ENCODE results near the gene KIF1C. TPM values are rescaled to one million over a fixed set of nuclear protein-coding genes. Genes with fewer than 3 reads are reported as not detected.
"Not testable (repeated sequence)": the region's sequence is repeated elsewhere in the genome, so short reads cannot be mapped to it uniquely, and the experiment has no call there.

KIF1C gene
- total RNA-seq, 4 donors from 2014 or later: 87.6 to 140 (median 100) TPM

DNA sequence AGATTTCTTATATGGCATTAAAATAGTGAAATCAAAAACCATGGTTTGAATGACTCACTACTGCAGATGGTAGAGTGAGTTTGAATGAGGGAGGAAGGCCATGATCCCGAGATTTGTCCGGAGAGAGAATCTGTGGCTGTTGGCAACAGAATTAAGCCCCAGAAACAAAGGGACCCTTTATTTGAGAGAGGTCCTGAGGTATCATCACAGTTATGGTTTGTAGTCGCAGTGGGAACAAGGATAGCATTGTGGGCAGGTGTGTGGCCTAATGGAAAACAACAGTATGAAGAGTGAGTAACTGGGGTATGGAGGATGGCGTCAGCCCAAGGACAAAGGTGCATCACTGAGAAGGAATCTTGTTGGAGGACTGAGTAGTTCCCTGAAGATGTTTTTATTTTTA, 72.0 kb downstream of the KIF1C start:
- 67 to 81% methylated on average over 4 of the region's 4 CpGs for WGBS, 2 donors
- intact Hi-C loops (cut with DNase I; ENCODE audit: low total_unique reads): no loop called here
- no peak overlapping the region for H3K4me3 ChIP-seq (ENCODE audit: low read depth, poor library complexity, severe bottlenecking)
- TF ChIP-seq, protein P1, sequence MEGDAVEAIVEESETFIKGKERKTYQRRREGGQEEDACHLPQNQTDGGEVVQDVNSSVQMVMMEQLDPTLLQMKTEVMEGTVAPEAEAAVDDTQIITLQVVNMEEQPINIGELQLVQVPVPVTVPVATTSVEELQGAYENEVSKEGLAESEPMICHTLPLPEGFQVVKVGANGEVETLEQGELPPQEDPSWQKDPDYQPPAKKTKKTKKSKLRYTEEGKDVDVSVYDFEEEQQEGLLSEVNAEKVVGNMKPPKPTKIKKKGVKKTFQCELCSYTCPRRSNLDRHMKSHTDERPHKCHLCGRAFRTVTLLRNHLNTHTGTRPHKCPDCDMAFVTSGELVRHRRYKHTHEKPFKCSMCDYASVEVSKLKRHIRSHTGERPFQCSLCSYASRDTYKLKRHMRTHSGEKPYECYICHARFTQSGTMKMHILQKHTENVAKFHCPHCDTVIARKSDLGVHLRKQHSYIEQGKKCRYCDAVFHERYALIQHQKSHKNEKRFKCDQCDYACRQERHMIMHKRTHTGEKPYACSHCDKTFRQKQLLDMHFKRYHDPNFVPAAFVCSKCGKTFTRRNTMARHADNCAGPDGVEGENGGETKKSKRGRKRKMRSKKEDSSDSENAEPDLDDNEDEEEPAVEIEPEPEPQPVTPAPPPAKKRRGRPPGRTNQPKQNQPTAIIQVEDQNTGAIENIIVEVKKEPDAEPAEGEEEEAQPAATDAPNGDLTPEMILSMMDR (IDR thresholded peaks at IDR 0.05): no peak
- TF ChIP-seq POLR2A (IDR thresholded peaks at IDR 0.05): no peak
- no peak for DNase-seq (ENCODE audit: low spot score in 2 of 2)

DNA sequence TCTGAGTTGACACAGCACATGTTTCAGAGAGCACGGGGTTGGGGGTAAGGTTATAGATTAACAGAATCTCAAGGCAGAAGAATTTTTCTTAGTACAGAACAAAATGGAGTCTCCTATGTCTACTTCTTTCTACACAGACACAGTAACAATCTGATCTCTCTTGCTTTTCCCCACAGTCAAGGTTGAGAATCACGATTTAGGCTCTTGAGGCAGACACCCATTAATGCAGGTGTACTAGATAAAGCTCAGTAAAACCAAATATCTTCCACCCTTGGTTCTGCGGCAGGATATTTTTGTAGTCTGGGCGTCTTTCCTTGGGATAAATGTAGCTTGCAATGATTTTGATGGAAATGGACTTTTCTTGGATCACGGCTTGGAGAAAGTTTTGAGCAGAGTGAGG, 77.7 kb downstream of the KIF1C start:
- WGBS, 2 donors: 79 to 90% methylated on average over 4 to 5 of the region's 5 CpGs
- intact Hi-C loops (cut with DNase I; ENCODE audit: low total_unique reads); H3K4me3 ChIP-seq (ENCODE audit: low read depth, poor library complexity, severe bottlenecking); DNase-seq (ENCODE audit: low spot score in 2 of 2): not testable (repeated sequence)

DNA sequence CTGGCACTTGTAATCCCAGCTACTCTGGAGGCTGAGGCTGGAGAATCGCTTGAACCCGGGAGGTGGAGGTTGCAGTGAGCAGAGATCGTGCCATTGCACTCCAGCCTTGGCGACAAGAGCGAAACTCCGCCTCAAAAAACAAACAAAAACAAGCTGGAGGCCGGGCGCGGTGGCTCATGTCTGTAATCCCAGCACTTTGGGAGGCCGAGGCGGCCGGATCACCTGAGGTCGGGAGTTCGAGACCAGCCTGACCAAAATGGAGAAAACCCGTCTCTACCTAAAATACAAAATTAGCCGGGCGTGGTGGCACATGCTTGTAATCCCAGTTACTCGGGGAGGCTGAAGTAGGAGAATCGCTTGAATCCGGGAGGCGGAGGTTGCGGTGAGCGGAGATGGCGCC, 79.5 kb downstream of the KIF1C start:
- WGBS, 2 donors: 95 to 96% methylated on average over 24 of the region's 24 CpGs
- DNase-seq (ENCODE audit: low spot score in 2 of 2); H3K4me3 ChIP-seq (ENCODE audit: low read depth, poor library complexity, severe bottlenecking); intact Hi-C loops (cut with DNase I; ENCODE audit: low total_unique reads): not testable (repeated sequence)

DNA sequence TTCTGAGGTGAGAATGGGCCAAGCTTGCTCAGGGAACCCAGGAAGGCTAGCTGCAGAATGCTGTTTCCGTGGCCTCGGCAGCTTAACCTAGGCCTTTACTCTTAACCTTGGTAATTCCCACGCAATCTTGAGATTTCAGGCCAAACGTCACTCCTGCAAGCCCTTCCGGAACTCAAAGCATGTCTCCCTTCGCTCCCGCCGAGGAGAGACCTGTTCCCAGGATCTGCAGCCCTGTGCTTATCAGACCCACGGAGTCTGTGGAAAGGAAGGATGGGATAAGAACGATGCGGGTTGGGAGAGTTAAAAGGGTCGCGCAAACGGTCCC, 80.0 kb downstream of the KIF1C start:
- intact Hi-C loops (cut with DNase I; ENCODE audit: low total_unique reads): no loop called here
- peak overlapping the region; percentile 81 for H3K4me3 ChIP-seq (ENCODE audit: low read depth, poor library complexity, severe bottlenecking)
- TF ChIP-seq POLR2A (IDR thresholded peaks at IDR 0.05): no peak
- TF ChIP-seq, protein P1 (IDR thresholded peaks at IDR 0.05): no peak
- 11 to 13% methylated on average over 14 of the region's 14 CpGs for WGBS, 2 donors
- no peak for DNase-seq (ENCODE audit: low spot score in 2 of 2)

Small RNA genes within 50 kb of the gene (microRNA-seq; reads per million reads assigned to microRNA genes)
- gene MIR6864 (ENCODE audit: borderline number of aligned reads in 1 of 2, borderline replicate concordance in 2 of 2) (0 reads per million in 2 donors), gene MIR6865 (ENCODE audit: borderline number of aligned reads in 1 of 2, borderline replicate concordance in 2 of 2) (0 reads per million in 2 donors)

Other genes with a start within 250 kb of the KIF1C start
- gene TM4SF5, start 226.1 kb upstream of the KIF1C start, total RNA-seq: not detected
- 1 to 10 TPM in 3 of 4 donors, not detected in 1; 2.2 to 9.9 (median 5.3) TPM for gene VMO1, start 211.6 kb upstream of the KIF1C start, total RNA-seq
- gene GLTPD2, start 209.0 kb upstream of the KIF1C start, total RNA-seq: 1 to 10 TPM in 1 of 4 donors, not detected in 3; 1.2 TPM
- gene PSMB6, start 201.8 kb upstream of the KIF1C start, total RNA-seq: 100 to 1,000 TPM; 103 to 207 (median 177) TPM
- 10 to 100 TPM; 40.1 to 78.8 (median 56.3) TPM for gene PLD2, start 190.8 kb upstream of the KIF1C start, total RNA-seq
- gene MINK1, start 164.6 kb upstream of the KIF1C start, total RNA-seq: 100 to 1,000 TPM; 128 to 208 (median 140) TPM
- gene C17orf107, start 98.4 kb upstream of the KIF1C start, total RNA-seq: 10 to 100 TPM in 2 of 4 donors, 1 to 10 TPM in 2; 7.0 to 13.4 (median 10.1) TPM
- gene CHRNE, start 94.9 kb upstream of the KIF1C start, total RNA-seq: 1 to 10 TPM in 3 of 4 donors, under 1 TPM in 1; 0.53 to 5.2 (median 3.6) TPM
- gene GP1BA, start 65.7 kb upstream of the KIF1C start, total RNA-seq: not detected
- 10 to 100 TPM; 35.5 to 87.7 (median 59.2) TPM for gene SLC25A11, start 57.9 kb upstream of the KIF1C start, total RNA-seq
- 10 to 100 TPM; 66.3 to 95.4 (median 80.2) TPM for gene RNF167, start 57.7 kb upstream of the KIF1C start, total RNA-seq
- gene PFN1, start 49.4 kb upstream of the KIF1C start, total RNA-seq: 100 to 1,000 TPM; 479 to 709 (median 540) TPM
- 1 to 10 TPM; 1.0 to 7.9 (median 4.9) TPM for gene ENO3, start 46.8 kb upstream of the KIF1C start, total RNA-seq
- gene SPAG7, start 30.1 kb upstream of the KIF1C start, total RNA-seq: 10 to 100 TPM; 35.1 to 64.0 (median 51.7) TPM
- gene CAMTA2, start 10.3 kb upstream of the KIF1C start, total RNA-seq: 10 to 100 TPM; 21.7 to 35.3 (median 30.6) TPM
- gene INCA1, start 428 bp upstream of the KIF1C start, total RNA-seq: 1 to 10 TPM in 3 of 4 donors, under 1 TPM in 1; 0.39 to 2.6 (median 1.4) TPM
- 10 to 100 TPM in 1 of 4 donors, 1 to 10 TPM in 3; 3.3 to 16.1 (median 4.8) TPM for gene SLC52A1, start 37.5 kb downstream of the KIF1C start, total RNA-seq
- 1 to 10 TPM; 1.2 to 5.2 (median 3.5) TPM for gene ZFP3, start 80.5 kb downstream of the KIF1C start, total RNA-seq
- gene ZNF232, start 113.9 kb downstream of the KIF1C start, total RNA-seq: 1 to 10 TPM; 6.5 to 8.7 (median 8.6) TPM
- gene USP6, start 118.1 kb downstream of the KIF1C start, total RNA-seq: under 1 TPM in 3 of 4 donors, not detected in 1; 0.04 to 0.98 (median 0.19) TPM
- gene ZNF594, start 193.9 kb downstream of the KIF1C start, total RNA-seq: 1 to 10 TPM; 2.4 to 5.0 (median 3.8) TPM
- gene SCIMP, start 236.9 kb downstream of the KIF1C start, total RNA-seq: under 1 TPM in 3 of 4 donors, not detected in 1; 0.46 to 0.97 (median 0.71) TPM